HG03558 (cell line): ENCODE results near the gene GAS6.
"Not testable (repeated sequence)": the region's sequence is repeated elsewhere in the genome, so short reads cannot be mapped to it uniquely, and the experiment has no call there.

Source experiments
- ATAC-seq: cut with Tn5 transposase; IDR thresholded peaks from one replicate; pipeline ENCODE4 v1.9.1; 2021; ENCODE audit warnings: moderate number of reproducible peaks; ENCODE audit not compliant: unreplicated experiment; ENCODE audit errors: extremely low read depth

The GAS6 gene

GRCh38 chr13:113796964-113797676 is 66.8 kb downstream of the GAS6 start:
- ATAC-seq, result no peak

- no peak for ATAC-seq
Observed at GRCh38 chr13:113796211-113796963, 67.5 kb downstream of the GAS6 start.

- not testable (repeated sequence) for ATAC-seq
Observed at GRCh38 chr13:113795362-113795761, 68.5 kb downstream of the GAS6 start.

- ATAC-seq, result no peak
Observed at GRCh38 chr13:113794764-113795173, 69.1 kb downstream of the GAS6 start.

- no peak for ATAC-seq
Observed at GRCh38 chr13:113794086-113794485, 69.8 kb downstream of the GAS6 start.

GRCh38 chr13:113793718-113794085 is 70.2 kb downstream of the GAS6 start:
- ATAC-seq, result no peak

- ATAC-seq, result no peak
Observed at GRCh38 chr13:113792886-113793717, 70.8 kb downstream of the GAS6 start.

GRCh38 chr13:113792236-113792770 is 71.6 kb downstream of the GAS6 start:
- no peak for ATAC-seq

- ATAC-seq, result no peak
Observed at GRCh38 chr13:113791761-113792160, 72.1 kb downstream of the GAS6 start.

- no peak for ATAC-seq
Observed at GRCh38 chr13:113791226-113791625, 72.7 kb downstream of the GAS6 start.

- ATAC-seq, result not testable (repeated sequence)
Observed at GRCh38 chr13:113789931-113790330, 73.9 kb downstream of the GAS6 start.

- no peak for ATAC-seq
Observed at GRCh38 chr13:113789167-113789566, 74.7 kb downstream of the GAS6 start.

GRCh38 chr13:113788413-113789135 is 75.3 kb downstream of the GAS6 start:
- no peak for ATAC-seq

- ATAC-seq, result no peak
Observed at GRCh38 chr13:113787694-113788093, 76.2 kb downstream of the GAS6 start.

GRCh38 chr13:113786262-113786841 is 77.5 kb downstream of the GAS6 start:
- no peak for ATAC-seq

- ATAC-seq, result no peak
Observed at GRCh38 chr13:113785051-113786010, 78.5 kb downstream of the GAS6 start.

- no peak for ATAC-seq
Observed at GRCh38 chr13:113784645-113785024, 79.2 kb downstream of the GAS6 start.

GRCh38 chr13:113783966-113784644 is 79.8 kb downstream of the GAS6 start:
- ATAC-seq, result no peak
